ENCODE data around the gene FAM209B.
A peak's percentile ranks its signal among the peaks of the same experiment; 100 is the strongest.
"Not testable (repeated sequence)": the region's sequence is repeated elsewhere in the genome, so short reads cannot be mapped to it uniquely, and the experiment has no call there.

FAM209B gene

GRCh38 chr20:56532946-56533345 lies at the start of gene FAM209B:
Gene FAM209B (plus strand): TSS chr20:56533246. CDS start chr20:56533342, 96 bp downstream.
- DNase-seq = not testable (repeated sequence)

GRCh38 chr20:56483970-56484369 lies 49.1 kb upstream of the FAM209B start:
- no peak for DNase-seq

- DNase-seq = no peak
Measured at GRCh38 chr20:56487216-56487615, 45.8 kb upstream of the FAM209B start.

- DNase-seq = no peak
Measured at GRCh38 chr20:56488566-56488965, 44.5 kb upstream of the FAM209B start.

- DNase-seq = no peak
Measured at GRCh38 chr20:56501116-56501515, 31.9 kb upstream of the FAM209B start.

GRCh38 chr20:56503916-56504315 lies 29.1 kb upstream of the FAM209B start:
- no peak for DNase-seq

GRCh38 chr20:56504373-56505005 lies 28.6 kb upstream of the FAM209B start:
- DNase-seq = no peak

GRCh38 chr20:56506103-56506502 lies 26.9 kb upstream of the FAM209B start:
- no peak for DNase-seq

- DNase-seq = no peak
Measured at GRCh38 chr20:56511926-56512325, 21.1 kb upstream of the FAM209B start.

GRCh38 chr20:56513161-56514150 lies 19.6 kb upstream of the FAM209B start:
- DNase-seq = peak; percentile 47

GRCh38 chr20:56516631-56517030 lies 16.4 kb upstream of the FAM209B start:
- no peak for DNase-seq

GRCh38 chr20:56517211-56517610 lies 15.8 kb upstream of the FAM209B start:
- no peak for DNase-seq

GRCh38 chr20:56517641-56518040 lies 15.4 kb upstream of the FAM209B start:
- DNase-seq = no peak

- no peak for DNase-seq
Measured at GRCh38 chr20:56518126-56518525, 14.9 kb upstream of the FAM209B start.

- no peak for DNase-seq
Measured at GRCh38 chr20:56518721-56519398, 14.2 kb upstream of the FAM209B start.

GRCh38 chr20:56519551-56519950 lies 13.5 kb upstream of the FAM209B start:
- DNase-seq = no peak

GRCh38 chr20:56520180-56520579 lies 12.9 kb upstream of the FAM209B start:
- DNase-seq = no peak

- DNase-seq = not testable (repeated sequence)
Measured at GRCh38 chr20:56520746-56521354, 12.2 kb upstream of the FAM209B start.

- no peak for DNase-seq
Measured at GRCh38 chr20:56522311-56522710, 10.7 kb upstream of the FAM209B start.

- DNase-seq = not testable (repeated sequence)
Measured at GRCh38 chr20:56524444-56524843, 8.6 kb upstream of the FAM209B start, which contains the start of gene FAM209A. Gene FAM209A (plus strand): TSS chr20:56524744. CDS start chr20:56524809, 65 bp downstream.

- DNase-seq = no peak
Measured at GRCh38 chr20:56527521-56527920, 5.5 kb upstream of the FAM209B start.

- no peak for DNase-seq
Measured at GRCh38 chr20:56537997-56538396, 5.0 kb downstream of the FAM209B start.

GRCh38 chr20:56540415-56540814 lies 7.4 kb downstream of the FAM209B start:
- no peak for DNase-seq
